Measurements from ENCODE around the gene MORC2. TPM values are rescaled to one million over a fixed set of nuclear protein-coding genes. Genes with fewer than 3 reads are reported as not detected.

MORC2 gene
- polyA plus RNA-seq, 12 donors, result 19.6 to 30.3 (median 25.5) TPM; not detected in 1

GRCh38 chr22:30955153-30955552 lies 13.4 kb downstream of the MORC2 start:
- no peak for DNase-seq

GRCh38 chr22:30953206-30953605 lies 15.4 kb downstream of the MORC2 start:
- peak; percentile 15 for DNase-seq

GRCh38 chr22:30949934-30950660 lies 18.5 kb downstream of the MORC2 start:
- DNase-seq, result no peak

GRCh38 chr22:30948930-30949342 lies 19.6 kb downstream of the MORC2 start:
- no peak for DNase-seq

- peak; percentile 63 for DNase-seq
Observed at GRCh38 chr22:30947816-30948454, 20.6 kb downstream of the MORC2 start.

- no peak for DNase-seq
Observed at GRCh38 chr22:30947173-30947815, 21.3 kb downstream of the MORC2 start.

GRCh38 chr22:30946354-30946753 lies 22.2 kb downstream of the MORC2 start:
- no peak for DNase-seq

- DNase-seq, result no peak
Observed at GRCh38 chr22:30945653-30946052, 22.9 kb downstream of the MORC2 start.

GRCh38 chr22:30944986-30945385 lies 23.6 kb downstream of the MORC2 start:
- no peak for DNase-seq

GRCh38 chr22:30943368-30943767 lies 25.2 kb downstream of the MORC2 start:
- no peak for DNase-seq

- no peak for DNase-seq
Observed at GRCh38 chr22:30941363-30941740, 27.2 kb downstream of the MORC2 start.

- DNase-seq, result no peak
Observed at GRCh38 chr22:30940685-30941362, 27.8 kb downstream of the MORC2 start.

GRCh38 chr22:30934053-30934452 lies 34.5 kb downstream of the MORC2 start:
- no peak for DNase-seq

- no peak for DNase-seq
Observed at GRCh38 chr22:30933457-30933856, 35.1 kb downstream of the MORC2 start.

- no peak for DNase-seq
Observed at GRCh38 chr22:30932661-30933060, 35.9 kb downstream of the MORC2 start.

- DNase-seq, result no peak
Observed at GRCh38 chr22:30931541-30932300, 36.9 kb downstream of the MORC2 start.

- no peak for DNase-seq
Observed at GRCh38 chr22:30930228-30930627, 38.3 kb downstream of the MORC2 start.

- DNase-seq, result no peak
Observed at GRCh38 chr22:30928401-30928800, 40.2 kb downstream of the MORC2 start.

GRCh38 chr22:30927806-30928205 lies 40.8 kb downstream of the MORC2 start:
- no peak for DNase-seq

GRCh38 chr22:30926706-30927105 lies 41.9 kb downstream of the MORC2 start:
- DNase-seq, result no peak

- DNase-seq, result no peak
Observed at GRCh38 chr22:30925667-30926066, 42.9 kb downstream of the MORC2 start.
